H9 (cell line): ENCODE data around the gene METTL22. TPM values are rescaled to one million over a fixed set of nuclear protein-coding genes. Genes with fewer than 3 reads are reported as not detected.

Experiments used
- DNase-seq: peaks from one replicate; pipeline ENCODE4 v3.0.0-alpha.2; 2017
- H2AFZ ChIP-seq: one replicate; pipeline ENCODE4 v1.6.1; 2013; ENCODE audit warnings: mild to moderate bottlenecking, low read length, control low read depth, moderate library complexity
- H2AK5ac ChIP-seq: 2 replicates; pipeline ENCODE4 v1.6.1; 2013; ENCODE audit warnings: low read length, control low read depth, mixed read lengths; ENCODE audit not compliant: insufficient read length
- H2BK120ac ChIP-seq: one replicate; pipeline ENCODE4 v1.6.1; 2013; ENCODE audit warnings: low read depth, mild to moderate bottlenecking, low read length, control low read depth, inconsistent platforms; ENCODE audit not compliant: poor library complexity, severe bottlenecking
- H2BK12ac ChIP-seq: 2 replicates; pipeline ENCODE4 v1.6.1; 2013; ENCODE audit warnings: low read length, control low read depth, mixed read lengths, low read depth; ENCODE audit not compliant: insufficient read length
- H2BK15ac ChIP-seq: 2 replicates; pipeline ENCODE4 v1.6.1; 2013; ENCODE audit warnings: low read depth, low read length, control low read depth
- H2BK20ac ChIP-seq: one replicate; pipeline ENCODE4 v1.6.1; 2013; ENCODE audit warnings: low read depth, mild to moderate bottlenecking, low read length, control low read depth, inconsistent platforms; ENCODE audit not compliant: poor library complexity, severe bottlenecking
- H2BK5ac ChIP-seq: 2 replicates; pipeline ENCODE4 v1.6.1; 2013; ENCODE audit warnings: low read length, control low read depth, mixed read lengths; ENCODE audit not compliant: insufficient read length
- H3K14ac ChIP-seq: 2 replicates; pipeline ENCODE4 v1.6.1; 2013; ENCODE audit warnings: low read length, control low read depth; ENCODE audit not compliant: insufficient read depth
- H3K18ac ChIP-seq: 2 replicates; pipeline ENCODE4 v1.6.1; 2013; ENCODE audit warnings: low read depth, mild to moderate bottlenecking, mixed read lengths, low read length, control low read depth; ENCODE audit not compliant: insufficient read length
- H3K23ac ChIP-seq: 2 replicates; pipeline ENCODE4 v1.6.1; 2013; ENCODE audit warnings: low read length, control low read depth, mixed read lengths, low read depth; ENCODE audit not compliant: insufficient read length
- H3K23me2 ChIP-seq: 2 replicates; pipeline ENCODE4 v1.6.1; 2013; ENCODE audit warnings: low read depth, mild to moderate bottlenecking, mixed read lengths, low read length, control low read depth; ENCODE audit not compliant: insufficient read length, poor library complexity, severe bottlenecking
- H3K27ac ChIP-seq: 2 replicates; pipeline ENCODE4 v1.5.1; 2013; ENCODE audit warnings: low read length, control low read depth, mixed read lengths, low read depth; ENCODE audit not compliant: insufficient read length
- H3K27me3 ChIP-seq: 2 replicates; pipeline ENCODE4 v1.6.1; 2013; ENCODE audit warnings: low read length, control low read depth, inconsistent platforms; ENCODE audit not compliant: insufficient read depth
- H3K4ac ChIP-seq: 2 replicates; pipeline ENCODE4 v1.6.1; 2013; ENCODE audit warnings: low read depth, mild to moderate bottlenecking, control low read depth, inconsistent platforms, low read length, moderate library complexity
- H3K4me1 ChIP-seq: 2 replicates; pipeline ENCODE4 v1.6.1; 2013; ENCODE audit warnings: low read length, control low read depth, inconsistent platforms; ENCODE audit not compliant: insufficient read depth
- H3K4me2 ChIP-seq: 2 replicates; pipeline ENCODE4 v1.6.1; 2013; ENCODE audit warnings: low read length, control low read depth, mixed read lengths; ENCODE audit not compliant: insufficient read length, insufficient read depth
- H3K56ac ChIP-seq: 2 replicates; pipeline ENCODE4 v1.6.1; 2013; ENCODE audit warnings: low read depth, mild to moderate bottlenecking, mixed read lengths, low read length, control low read depth; ENCODE audit not compliant: insufficient read length
- H3K79me1 ChIP-seq: 2 replicates; pipeline ENCODE4 v1.6.1; 2013; ENCODE audit warnings: low read depth, mild to moderate bottlenecking, moderate library complexity, low read length, control low read depth, inconsistent platforms; ENCODE audit not compliant: insufficient read depth, poor library complexity, severe bottlenecking
- H3K79me2 ChIP-seq: 2 replicates; pipeline ENCODE4 v1.6.1; 2013; ENCODE audit warnings: low read length, control low read depth, inconsistent platforms; ENCODE audit not compliant: insufficient read depth
- H3K9ac ChIP-seq: 2 replicates; pipeline ENCODE4 v1.6.1; 2013; ENCODE audit warnings: low read length, control low read depth, mixed read lengths; ENCODE audit not compliant: insufficient read length; ENCODE audit errors: extremely low read depth
- H3K9me3 ChIP-seq: one replicate; pipeline ENCODE4 v1.6.1; 2013; ENCODE audit warnings: low read depth, low read length, inconsistent platforms; ENCODE audit not compliant: control insufficient read depth
- H3T11ph ChIP-seq: one replicate; pipeline ENCODE4 v1.6.1; 2013; ENCODE audit warnings: mild to moderate bottlenecking, low read length, control low read depth, inconsistent platforms
- H4K20me1 ChIP-seq: one replicate; pipeline ENCODE4 v1.6.1; 2013; ENCODE audit not compliant: control insufficient read depth, insufficient read length, insufficient read depth
- H4K5ac ChIP-seq: 2 replicates; pipeline ENCODE4 v1.6.1; 2013; ENCODE audit warnings: low read depth, mild to moderate bottlenecking, mixed read lengths, low read length, control low read depth; ENCODE audit not compliant: insufficient read length
- H4K8ac ChIP-seq: replicated peaks from 2 replicates; pipeline ENCODE4 v1.6.1; 2013; ENCODE audit warnings: low read length, control low read depth, mixed read lengths, low read depth; ENCODE audit not compliant: insufficient read length
- H4K91ac ChIP-seq: 2 replicates; pipeline ENCODE4 v1.6.1; 2013; ENCODE audit warnings: low read depth, mild to moderate bottlenecking, moderate library complexity, mixed read lengths, low read length, control low read depth; ENCODE audit not compliant: insufficient read length
- H3K27ac Mint-ChIP-seq, 3 experiments: 2 replicates in 2 of 3; 3 replicates in 1 of 3; pipeline ENCODE4 v1.8.0; 2020 to 2021; ENCODE audit warnings: mixed read lengths in 3 of 3, mild to moderate bottlenecking in 1 of 3, moderate library complexity in 1 of 3
- H3K27me3 Mint-ChIP-seq: 2 replicates; pipeline ENCODE4 v1.8.0; 2021; ENCODE audit warnings: low read depth, mild to moderate bottlenecking, moderate library complexity, mixed read lengths
- H3K36me3 Mint-ChIP-seq, 3 experiments: 2 replicates in 2 of 3; 3 replicates in 1 of 3; pipeline ENCODE4 v1.8.0; 2020 to 2021; ENCODE audit warnings: low read depth in 3 of 3, mixed read lengths in 3 of 3; ENCODE audit not compliant: insufficient read depth in 1 of 3
- H3K4me1 Mint-ChIP-seq, 2 experiments: 2 replicates each; pipeline ENCODE4 v1.8.0; 2020; ENCODE audit warnings: mixed read lengths in 2 of 2
- H3K4me3 Mint-ChIP-seq, 2 experiments: 2 replicates in 1 of 2; 3 replicates in 1 of 2; pipeline ENCODE4 v1.8.0; 2020 to 2021; ENCODE audit warnings: mild to moderate bottlenecking in 2 of 2, mixed read lengths in 2 of 2, moderate library complexity in 1 of 2
- H3K9me3 Mint-ChIP-seq, 2 experiments: 2 replicates in 1 of 2; 3 replicates in 1 of 2; pipeline ENCODE4 v1.8.0; 2020; ENCODE audit warnings: mild to moderate bottlenecking in 2 of 2, mixed read lengths in 2 of 2, moderate library complexity in 1 of 2
- CTCF ChIP-seq: fragments of 200-600 bp; sonication (generic); conservative IDR thresholded peaks from 3 replicates; pipeline ENCODE4 v1.8.0; 2021; ENCODE audit warnings: antibody characterized with exemption, mild to moderate bottlenecking
- WGBS: extraction: QIAGEN DNeasy Blood & Tissue Kit; methylation state at CpG from one replicate; pipeline ENCODE4 v1.1.7; 2013; ENCODE audit warnings: missing lambda C conversion rate, low lambda C conversion rate, mixed read lengths; ENCODE audit not compliant: insufficient read length; ENCODE audit errors: extremely low coverage; 5-methylcytosine and 5-hydroxymethylcytosine counted together
- total RNA-seq: library from RNA; stranded (reverse); gene quantifications from 2 replicates; pipeline ENCODE4 v1.2.1, GENCODE V29; 2021

Gene METTL22
- total RNA-seq, 1 experiment from 2014 or later, result 51.9 TPM

- Histone ChIP-seq H3K4me2 (no peak overlapping the region), H3K23me2 (peaks cover 16% of the 10 kb centered on the region), H2AFZ (no peak overlapping the region), H3K4ac (no peak overlapping the region), H2BK15ac (no peak overlapping the region), H2BK5ac (no peak overlapping the region), H4K20me1 (no peaks in the 10 kb centered on the region), H2BK20ac (no peak overlapping the region), H3K27ac (no peak overlapping the region), H3K27me3 (peaks cover 23% of the 10 kb centered on the region; the same call in 1 of the 2 replicates), H3K14ac (no peak overlapping the region), H3K4me1 (peaks cover 3% of the 10 kb centered on the region; the same call in 1 of the 2 replicates), H3K79me2 (no peaks in the 10 kb centered on the region), H2BK120ac (no peak overlapping the region), H3K56ac (no peak overlapping the region), H3K18ac (no peak overlapping the region), H2BK12ac (no peak overlapping the region), H3K9ac (no peak overlapping the region), H4K91ac (no peak overlapping the region), H3T11ph (no peak overlapping the region), H3K79me1 (no peaks in the 10 kb centered on the region), H4K8ac (no peak overlapping the region), H3K23ac (no peak overlapping the region), H4K5ac (no peak overlapping the region), H3K9me3 (no peaks in the 10 kb centered on the region), H2AK5ac (no peak overlapping the region)
- Mint-ChIP-seq H3K27me3 (peaks cover 20% of the 10 kb centered on the region), H3K4me3 (no peak overlapping the region), H3K4me1 (peaks cover 21 to 22% of the 10 kb centered on the region in 2 experiments), H3K27ac (no peak overlapping the region), H3K36me3 (no peaks in the 10 kb centered on the region; a peak in 1 of 7 replicates), H3K9me3 (no peaks in the 10 kb centered on the region)
- DNase-seq, result no peak
- WGBS, result no CpG with 5 or more reads among the region's 3 CpGs
- no peak for TF ChIP-seq CTCF
Measured at GRCh38 chr16:8585857-8586256, 35.6 kb upstream of the METTL22 start.
